PC-9 (cell line): ENCODE measurements around the gene INTS7.

Experiments used
- CTCF ChIP-seq: fragments of 200-600 bp; sonication (generic); conservative IDR thresholded peaks from 2 replicates; pipeline ENCODE4 v1.6.1; 2017; ENCODE audit warnings: mixed run types, antibody characterized with exemption, mild to moderate bottlenecking, moderate library complexity
- EZH2 ChIP-seq: fragments of 200-600 bp; sonication (generic); IDR thresholded peaks from 2 replicates; pipeline ENCODE4 v1.8.0; 2017; ENCODE audit warnings: antibody characterized with exemption, low read depth

DNA sequence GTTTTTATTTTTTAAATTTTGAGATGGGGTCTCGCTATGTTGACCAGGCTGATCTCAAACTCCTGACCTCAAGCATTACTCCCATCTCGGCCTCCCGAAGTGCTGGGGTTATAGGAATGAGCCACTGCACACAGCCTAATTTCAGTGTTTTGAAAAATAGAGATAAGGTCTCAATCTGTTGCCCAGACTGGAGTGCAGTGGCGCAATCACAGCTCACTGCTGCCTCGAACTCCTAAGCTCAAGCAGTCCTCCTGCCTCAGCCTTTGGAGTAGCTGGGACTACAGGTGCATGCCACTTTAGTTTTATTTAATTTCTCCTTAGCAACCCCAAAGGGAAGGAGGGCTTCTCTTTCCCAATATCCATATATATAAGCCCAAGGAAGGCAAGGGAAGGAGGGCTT lies 141.0 kb downstream of the INTS7 start:
- TF ChIP-seq CTCF (no peak), EZH2 (no peak)
